Endothelial cell of umbilical vein (primary cell): ENCODE data around the gene SPOUT1.
"Not testable (repeated sequence)": the region's sequence is repeated elsewhere in the genome, so short reads cannot be mapped to it uniquely, and the experiment has no call there.

Experiments
- EZH2 ChIP-seq: IDR thresholded peaks from 2 replicates; pipeline ENCODE4 v1.6.1; 2012; ENCODE audit warnings: borderline replicate concordance, low read depth, mild to moderate bottlenecking, moderate library complexity, low read length, inconsistent platforms; ENCODE audit not compliant: severe bottlenecking
- GATA2 ChIP-seq: IDR thresholded peaks from 2 replicates; pipeline ENCODE4 v1.7.0; 2011; ENCODE audit warnings: low read depth, mild to moderate bottlenecking, moderate library complexity, mixed read lengths, low read length; ENCODE audit not compliant: insufficient read length, insufficient read depth
- JUN ChIP-seq: IDR thresholded peaks from 2 replicates; pipeline ENCODE4 v1.6.1; 2011; ENCODE audit warnings: borderline replicate concordance, low read depth; ENCODE audit not compliant: insufficient read length, insufficient read depth
- POLR2A ChIP-seq: IDR thresholded peaks from 2 replicates; pipeline ENCODE4 v1.6.1; 2012; ENCODE audit warnings: low read depth, mild to moderate bottlenecking, control low read depth, low read length
- POLR2AphosphoS5 ChIP-seq: IDR thresholded peaks from 2 replicates; pipeline ENCODE4 v1.6.1; 2012; ENCODE audit warnings: low read depth, mild to moderate bottlenecking, control low read depth, low read length, moderate library complexity; ENCODE audit not compliant: insufficient read depth
- TF ChIP-seq, protein P1 (sequence below), 2 donors: IDR thresholded peaks; 1 replicate in 1 of 2; 2 replicates in 1 of 2; pipeline ENCODE4 v1.5.1; 2011; ENCODE audit warnings: low read length in 2 of 2, mild to moderate bottlenecking in 2 of 2, moderate library complexity in 2 of 2, control low read depth in 1 of 2, inconsistent platforms in 1 of 2, low read depth in 1 of 2; ENCODE audit not compliant: insufficient read depth in 1 of 2; ENCODE audit errors: extremely low read depth in 1 of 2

DNA sequence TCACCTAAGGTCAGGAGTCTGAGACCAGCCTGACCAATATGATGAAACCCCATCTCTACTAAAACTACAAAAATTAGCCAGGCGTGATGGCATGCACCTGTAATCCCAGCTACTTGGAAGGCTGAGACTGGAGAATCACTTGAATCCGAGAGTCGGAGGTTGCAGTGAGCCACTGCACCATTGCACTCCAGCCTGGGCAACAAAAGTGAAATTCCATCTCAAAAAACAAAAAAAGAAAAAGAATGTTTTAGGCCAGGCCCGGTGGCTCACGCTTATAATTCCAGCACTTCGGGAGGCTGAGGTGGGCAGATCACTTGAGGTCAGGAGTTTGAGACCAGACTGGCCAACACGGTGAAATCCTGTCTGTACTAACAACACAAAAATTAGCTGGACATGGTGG lies 28.9 kb upstream of the SPOUT1 start:
- TF ChIP-seq, protein P1, sequence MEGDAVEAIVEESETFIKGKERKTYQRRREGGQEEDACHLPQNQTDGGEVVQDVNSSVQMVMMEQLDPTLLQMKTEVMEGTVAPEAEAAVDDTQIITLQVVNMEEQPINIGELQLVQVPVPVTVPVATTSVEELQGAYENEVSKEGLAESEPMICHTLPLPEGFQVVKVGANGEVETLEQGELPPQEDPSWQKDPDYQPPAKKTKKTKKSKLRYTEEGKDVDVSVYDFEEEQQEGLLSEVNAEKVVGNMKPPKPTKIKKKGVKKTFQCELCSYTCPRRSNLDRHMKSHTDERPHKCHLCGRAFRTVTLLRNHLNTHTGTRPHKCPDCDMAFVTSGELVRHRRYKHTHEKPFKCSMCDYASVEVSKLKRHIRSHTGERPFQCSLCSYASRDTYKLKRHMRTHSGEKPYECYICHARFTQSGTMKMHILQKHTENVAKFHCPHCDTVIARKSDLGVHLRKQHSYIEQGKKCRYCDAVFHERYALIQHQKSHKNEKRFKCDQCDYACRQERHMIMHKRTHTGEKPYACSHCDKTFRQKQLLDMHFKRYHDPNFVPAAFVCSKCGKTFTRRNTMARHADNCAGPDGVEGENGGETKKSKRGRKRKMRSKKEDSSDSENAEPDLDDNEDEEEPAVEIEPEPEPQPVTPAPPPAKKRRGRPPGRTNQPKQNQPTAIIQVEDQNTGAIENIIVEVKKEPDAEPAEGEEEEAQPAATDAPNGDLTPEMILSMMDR (IDR thresholded peaks at IDR 0.05; ENCODE audit: extremely low read depth in 1 of 2, insufficient read depth in 1 of 2, low read depth in 1 of 2, low read length in 2 of 2), result not testable (repeated sequence)
- not testable (repeated sequence) for TF ChIP-seq EZH2, POLR2A, GATA2, POLR2AphosphoS5, JUN
